ENCODE results near the gene LRRC61. TPM values are rescaled to one million over a fixed set of nuclear protein-coding genes. Genes with fewer than 3 reads are reported as not detected.

LRRC61 gene
- total and polyA plus RNA-seq, 7 donors: 4.4 to 18.6 (median 10.8) TPM

DNA sequence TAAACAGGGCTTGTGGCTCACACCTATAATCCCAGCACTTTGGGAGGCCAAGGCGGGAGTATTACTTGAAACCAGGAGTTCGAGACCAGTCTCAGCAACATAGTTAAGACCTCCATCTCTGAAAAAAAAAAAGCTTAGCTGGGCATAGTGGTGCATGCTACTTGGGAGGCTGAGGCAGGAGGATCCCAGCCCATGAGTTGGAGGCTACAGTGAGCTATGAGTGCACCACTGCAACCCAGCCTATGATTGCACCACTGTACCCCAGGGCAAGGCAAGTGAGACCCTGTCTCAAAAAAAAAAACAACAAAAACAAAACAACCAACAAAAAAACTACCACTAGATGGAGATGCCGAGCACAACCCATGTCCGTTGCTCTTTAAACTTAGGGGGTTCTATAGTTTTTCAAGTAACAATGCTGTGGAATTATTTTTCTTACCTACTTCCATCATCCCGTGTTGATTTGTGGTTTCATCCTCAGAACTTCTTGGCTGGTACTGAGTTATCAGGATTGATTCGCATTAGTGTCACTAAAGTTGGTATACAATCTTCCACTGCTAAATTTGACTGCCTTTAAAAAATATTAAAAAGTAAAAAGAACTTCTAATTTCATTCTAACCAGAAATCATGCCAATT is 33.2 kb downstream of the LRRC61 start:
- Histone ChIP-seq H3K4me1 (peaks cover 0 to 47% (median 14%) of the 10 kb centered on the region in 4 donors), H3K36me3 (no peaks in the 10 kb centered on the region), H3K27me3 (no peaks in the 10 kb centered on the region), H3K27ac (peak overlapping the region in 3 of 4 donors; percentile 48 to 74 (median 55)), H3K9me3 (no peaks in the 10 kb centered on the region), H3K4me3 (no peak overlapping the region)
- no peak for TF ChIP-seq POLR2AphosphoS5 (IDR thresholded peaks at IDR 0.05)
- TF ChIP-seq POLR2A (IDR thresholded peaks at IDR 0.05): no peak
- TF ChIP-seq, protein P1, sequence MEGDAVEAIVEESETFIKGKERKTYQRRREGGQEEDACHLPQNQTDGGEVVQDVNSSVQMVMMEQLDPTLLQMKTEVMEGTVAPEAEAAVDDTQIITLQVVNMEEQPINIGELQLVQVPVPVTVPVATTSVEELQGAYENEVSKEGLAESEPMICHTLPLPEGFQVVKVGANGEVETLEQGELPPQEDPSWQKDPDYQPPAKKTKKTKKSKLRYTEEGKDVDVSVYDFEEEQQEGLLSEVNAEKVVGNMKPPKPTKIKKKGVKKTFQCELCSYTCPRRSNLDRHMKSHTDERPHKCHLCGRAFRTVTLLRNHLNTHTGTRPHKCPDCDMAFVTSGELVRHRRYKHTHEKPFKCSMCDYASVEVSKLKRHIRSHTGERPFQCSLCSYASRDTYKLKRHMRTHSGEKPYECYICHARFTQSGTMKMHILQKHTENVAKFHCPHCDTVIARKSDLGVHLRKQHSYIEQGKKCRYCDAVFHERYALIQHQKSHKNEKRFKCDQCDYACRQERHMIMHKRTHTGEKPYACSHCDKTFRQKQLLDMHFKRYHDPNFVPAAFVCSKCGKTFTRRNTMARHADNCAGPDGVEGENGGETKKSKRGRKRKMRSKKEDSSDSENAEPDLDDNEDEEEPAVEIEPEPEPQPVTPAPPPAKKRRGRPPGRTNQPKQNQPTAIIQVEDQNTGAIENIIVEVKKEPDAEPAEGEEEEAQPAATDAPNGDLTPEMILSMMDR (IDR thresholded peaks at IDR 0.05): peak; percentile 19 to 50 (median 24)
- DNase-seq: peak; percentile 46
- intact Hi-C loops (cut with DNase I): no loop called here
- WGBS, 2 donors: 21 to 37% methylated on average over 6 of the region's 6 CpGs

DNA sequence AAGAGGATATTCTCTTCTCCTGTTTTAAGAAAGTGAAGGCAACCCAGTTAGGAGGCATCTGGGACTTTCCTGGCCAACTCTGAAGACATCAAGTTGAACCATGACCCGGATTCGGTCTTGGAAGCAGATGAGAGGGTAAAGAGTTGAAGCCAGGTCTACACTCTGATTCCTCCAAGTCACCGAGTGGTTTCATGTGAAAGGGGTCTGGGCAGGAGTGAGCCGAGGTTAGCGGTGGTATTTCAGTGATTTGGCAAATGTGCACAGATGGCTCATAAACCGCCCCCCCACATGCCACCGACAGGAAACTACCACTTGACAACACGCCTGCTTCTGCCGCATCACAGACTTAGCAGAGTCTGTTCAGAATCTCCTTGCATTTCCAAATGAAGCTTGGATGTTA is 34.1 kb downstream of the LRRC61 start:
- 32 to 64% methylated on average over 9 of the region's 9 CpGs for WGBS, 2 donors
- no peak overlapping the region for H3K4me3 ChIP-seq
- no peaks in the 10 kb centered on the region for H3K9me3 ChIP-seq
- H3K36me3 ChIP-seq: no peaks in the 10 kb centered on the region
- H3K27me3 ChIP-seq: no peaks in the 10 kb centered on the region
- peak overlapping the region in 1 of 4 donors; percentile 35 for H3K27ac ChIP-seq
- DNase-seq: peak; percentile 51
- H3K4me1 ChIP-seq: peaks cover 0 to 55% (median 21%) of the 10 kb centered on the region in 4 donors
- TF ChIP-seq EP300 (IDR thresholded peaks at IDR 0.05): no peak
- TF ChIP-seq, protein P1 (IDR thresholded peaks at IDR 0.05): no peak
- intact Hi-C loops (cut with DNase I): no loop called here

DNA sequence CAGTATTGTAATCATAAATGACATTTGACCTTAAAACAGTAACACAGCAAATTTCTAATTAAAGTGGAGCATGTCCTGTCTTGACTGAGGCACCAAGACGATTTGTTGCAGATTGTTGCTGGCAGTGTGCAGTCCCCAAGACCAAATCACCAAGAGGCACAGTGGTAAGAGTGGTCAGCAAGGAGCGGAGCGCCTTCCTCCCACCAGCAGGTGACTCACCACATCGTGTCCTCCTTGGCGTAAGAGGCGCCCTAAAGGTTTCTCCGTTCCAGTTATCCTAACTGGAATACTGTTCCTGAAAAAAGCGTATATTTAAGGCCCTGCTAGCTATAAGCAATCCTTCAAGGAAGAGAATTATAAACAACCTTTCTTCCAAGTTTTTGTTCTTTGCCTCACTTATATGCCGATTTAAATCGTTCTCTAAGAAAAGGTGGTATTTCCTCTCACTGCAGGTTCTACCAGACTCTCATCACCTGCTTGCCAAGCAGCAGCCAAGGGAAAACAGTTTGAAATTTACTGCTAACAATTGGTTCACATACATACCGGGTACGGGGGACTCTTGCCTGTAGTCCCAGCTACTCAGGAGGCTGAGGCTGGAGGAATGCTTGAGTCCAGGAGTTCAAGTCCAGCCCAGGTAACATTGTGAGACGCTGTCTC is 34.7 kb downstream of the LRRC61 start:
- no peaks in the 10 kb centered on the region for H3K36me3 ChIP-seq
- no peaks in the 10 kb centered on the region for H3K27me3 ChIP-seq
- TF ChIP-seq POLR2AphosphoS5 (IDR thresholded peaks at IDR 0.05): no peak
- H3K4me3 ChIP-seq: no peak overlapping the region
- peak overlapping the region in 1 of 4 donors; percentile 35 for H3K27ac ChIP-seq
- no peaks in the 10 kb centered on the region for H3K9me3 ChIP-seq
- WGBS, 2 donors: 73 to 85% methylated on average over 13 of the region's 13 CpGs
- peaks cover 0 to 62% (median 21%) of the 10 kb centered on the region in 4 donors for H3K4me1 ChIP-seq
- peak; percentile 35 for DNase-seq
- intact Hi-C loops (cut with DNase I): no loop called here

GRCh38 chr7:150358433-150358832 is 35.3 kb downstream of the LRRC61 start:
- no peak overlapping the region for H3K27ac ChIP-seq
- DNase-seq: peak; percentile 0
- intact Hi-C loops (cut with DNase I): no loop called here
- WGBS, 2 donors: 93 to 96% methylated on average over 4 of the region's 4 CpGs
- H3K27me3 ChIP-seq: no peaks in the 10 kb centered on the region
- no peaks in the 10 kb centered on the region for H3K36me3 ChIP-seq
- TF ChIP-seq POLR2A (IDR thresholded peaks at IDR 0.05) (no peak), EP300 (IDR thresholded peaks at IDR 0.05) (no peak), POLR2AphosphoS5 (IDR thresholded peaks at IDR 0.05) (no peak)
- TF ChIP-seq, protein P1 (IDR thresholded peaks at IDR 0.05): no peak
- H3K4me3 ChIP-seq: no peak overlapping the region
- no peaks in the 10 kb centered on the region for H3K9me3 ChIP-seq
- H3K4me1 ChIP-seq: peaks cover 0 to 62% (median 21%) of the 10 kb centered on the region in 4 donors

- 83 to 92% methylated on average over 4 of the region's 4 CpGs for WGBS, 2 donors
- peaks cover 0 to 60% (median 21%) of the 10 kb centered on the region in 4 donors for H3K4me1 ChIP-seq
- H3K9me3 ChIP-seq: no peaks in the 10 kb centered on the region
- no peak overlapping the region for H3K27ac ChIP-seq
- H3K36me3 ChIP-seq: no peaks in the 10 kb centered on the region
- intact Hi-C loops (cut with DNase I): no loop called here
- peak; percentile 29 for DNase-seq
- TF ChIP-seq POLR2AphosphoS5 (IDR thresholded peaks at IDR 0.05) (no peak), EP300 (IDR thresholded peaks at IDR 0.05) (no peak), POLR2A (IDR thresholded peaks at IDR 0.05) (no peak)
- TF ChIP-seq, protein P1 (IDR thresholded peaks at IDR 0.05): no peak
- no peaks in the 10 kb centered on the region for H3K27me3 ChIP-seq
- no peak overlapping the region for H3K4me3 ChIP-seq
These were observed 36.0 kb downstream of the LRRC61 start for GRCh38 chr7:150358988-150359621.

Measured in sigmoid colon (tissue), 7 donors.